OCI-LY1 (cell line): Measurements from ENCODE around the gene WWP2.

Experiments
- EZH2 ChIP-seq: fragments of 200-600 bp; sonication (generic), shearing (Covaris generic); IDR thresholded peaks from 2 replicates; pipeline ENCODE4 v1.8.0; 2017; ENCODE audit warnings: borderline replicate concordance, mixed run types, mild to moderate bottlenecking, antibody characterized with exemption, low read length, moderate library complexity, mixed read lengths
- TF ChIP-seq, protein P1 (sequence below): fragments of 200-600 bp; sonication (generic), shearing (Covaris generic); IDR thresholded peaks from 2 replicates; pipeline ENCODE4 v1.5.1; 2017; ENCODE audit warnings: mild to moderate bottlenecking, antibody characterized with exemption, low read length, moderate library complexity, mixed read lengths

DNA sequence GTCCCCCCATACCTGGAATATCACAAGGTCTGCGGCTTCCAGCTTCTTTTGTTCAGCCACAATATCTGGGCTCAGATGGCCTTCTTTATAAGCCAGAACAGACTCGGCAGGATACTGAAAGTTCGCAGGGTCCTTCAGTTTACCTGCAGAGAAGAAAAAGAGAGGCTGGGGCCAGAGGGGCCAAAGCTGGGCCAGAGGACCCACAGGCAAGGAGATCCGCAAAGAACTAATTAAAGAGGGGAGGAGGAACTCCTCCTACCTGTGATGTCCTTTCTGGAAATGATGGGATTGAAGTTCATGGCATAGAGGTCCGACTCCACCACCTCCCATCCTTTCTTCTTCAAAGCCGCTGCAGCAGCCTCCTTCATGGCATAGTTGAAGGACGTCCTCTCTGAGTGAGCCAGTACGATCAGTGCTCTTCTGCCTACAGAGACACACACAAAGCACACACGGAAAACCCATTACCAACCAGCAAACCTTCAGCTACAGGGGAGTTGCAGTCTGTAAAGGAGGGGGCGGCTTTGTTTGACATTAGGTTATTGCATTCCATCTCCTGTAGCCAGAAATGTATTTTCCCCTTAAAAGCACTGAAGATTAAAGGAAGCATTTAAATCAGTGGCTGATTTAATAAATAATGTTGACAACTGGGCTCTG lies 43.9 kb upstream of the WWP2 start:
- TF ChIP-seq, protein P1, sequence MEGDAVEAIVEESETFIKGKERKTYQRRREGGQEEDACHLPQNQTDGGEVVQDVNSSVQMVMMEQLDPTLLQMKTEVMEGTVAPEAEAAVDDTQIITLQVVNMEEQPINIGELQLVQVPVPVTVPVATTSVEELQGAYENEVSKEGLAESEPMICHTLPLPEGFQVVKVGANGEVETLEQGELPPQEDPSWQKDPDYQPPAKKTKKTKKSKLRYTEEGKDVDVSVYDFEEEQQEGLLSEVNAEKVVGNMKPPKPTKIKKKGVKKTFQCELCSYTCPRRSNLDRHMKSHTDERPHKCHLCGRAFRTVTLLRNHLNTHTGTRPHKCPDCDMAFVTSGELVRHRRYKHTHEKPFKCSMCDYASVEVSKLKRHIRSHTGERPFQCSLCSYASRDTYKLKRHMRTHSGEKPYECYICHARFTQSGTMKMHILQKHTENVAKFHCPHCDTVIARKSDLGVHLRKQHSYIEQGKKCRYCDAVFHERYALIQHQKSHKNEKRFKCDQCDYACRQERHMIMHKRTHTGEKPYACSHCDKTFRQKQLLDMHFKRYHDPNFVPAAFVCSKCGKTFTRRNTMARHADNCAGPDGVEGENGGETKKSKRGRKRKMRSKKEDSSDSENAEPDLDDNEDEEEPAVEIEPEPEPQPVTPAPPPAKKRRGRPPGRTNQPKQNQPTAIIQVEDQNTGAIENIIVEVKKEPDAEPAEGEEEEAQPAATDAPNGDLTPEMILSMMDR: no peak
- no peak for TF ChIP-seq EZH2
